Measurements from ENCODE around the gene BLOC1S3.
A peak's percentile ranks its signal among the peaks of the same experiment; 100 is the strongest.

BLOC1S3 gene

DNA sequence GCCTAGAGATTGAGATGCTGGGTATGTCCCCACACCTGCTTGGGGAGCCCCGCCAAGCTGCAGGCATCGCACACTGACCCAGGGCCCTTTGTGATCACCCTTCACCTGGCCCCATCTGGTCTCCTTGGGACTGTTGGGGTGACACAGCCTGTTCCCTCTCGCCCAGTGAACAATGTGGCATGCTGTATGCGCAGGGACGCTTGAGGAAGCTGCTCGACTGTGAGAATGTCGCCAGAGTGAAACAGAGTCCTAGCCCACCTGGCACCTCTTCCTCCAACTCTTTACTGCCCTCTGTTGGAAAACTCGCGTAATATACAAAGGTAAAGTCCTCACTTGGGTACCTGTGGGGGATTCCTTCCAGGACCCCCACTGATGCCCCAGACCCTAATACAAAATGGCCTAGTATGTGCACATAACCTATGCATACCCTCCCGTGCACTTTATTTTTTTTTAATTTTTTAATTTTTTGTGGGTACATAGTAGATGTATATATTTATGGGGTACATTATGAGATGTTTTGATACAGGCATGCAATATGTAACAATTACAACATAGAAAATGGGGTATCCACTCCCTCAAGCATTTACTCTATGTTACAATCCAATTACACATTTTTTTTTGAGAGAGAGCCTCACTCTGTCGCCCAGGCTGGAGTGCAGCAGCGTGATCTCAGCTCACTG is 9.0 kb downstream of the BLOC1S3 start:
- H3K27me3 ChIP-seq (ENCODE audit: insufficient read depth, low read length, poor library complexity) = no peaks in the 10 kb centered on the region
- no peaks in the 10 kb centered on the region for H3K36me3 ChIP-seq (ENCODE audit: control insufficient read depth, insufficient read depth, low read length)
- H3K4me1 ChIP-seq (ENCODE audit: control insufficient read depth, low read depth, low read length) = no peaks in the 10 kb centered on the region
- H2AK5ac ChIP-seq (ENCODE audit: low read length) = no peak overlapping the region
- no peaks in the 10 kb centered on the region for H3K79me2 ChIP-seq (ENCODE audit: control insufficient read depth, insufficient read depth, low read length)
- no CpG with 5 or more reads among the region's 12 CpGs for WGBS (ENCODE audit: extremely low coverage, insufficient coverage, low lambda C conversion rate)
- no peaks in the 10 kb centered on the region for H3K79me1 ChIP-seq (ENCODE audit: low read length)
- H3K4me2 ChIP-seq (ENCODE audit: low read length) = no peak overlapping the region
- no peak overlapping the region for H3K27ac ChIP-seq (ENCODE audit: low read depth, low read length)
- no peak overlapping the region for H3K23ac ChIP-seq (ENCODE audit: low read length)
- no peak overlapping the region for H4K5ac ChIP-seq (ENCODE audit: low read length)
- DNase-seq = peak; percentile 57
- no peak overlapping the region for H3K4me3 ChIP-seq (ENCODE audit: low read length)
- H3K9ac ChIP-seq (ENCODE audit: low read length) = no peak overlapping the region
- no peak overlapping the region for H4K8ac ChIP-seq (ENCODE audit: low read depth, low read length)
- no peak overlapping the region for H3K18ac ChIP-seq (ENCODE audit: low read length)
- H3K56ac ChIP-seq (ENCODE audit: low read length) = no peak overlapping the region
- no peak overlapping the region for H2BK15ac ChIP-seq (replicated peaks; ENCODE audit: low read depth)
- H2BK120ac ChIP-seq (ENCODE audit: low read depth, low read length) = no peak overlapping the region
- no peak overlapping the region for H3K4ac ChIP-seq (ENCODE audit: low read depth, low read length)
- H2BK5ac ChIP-seq (ENCODE audit: low read length) = no peak overlapping the region

DNA sequence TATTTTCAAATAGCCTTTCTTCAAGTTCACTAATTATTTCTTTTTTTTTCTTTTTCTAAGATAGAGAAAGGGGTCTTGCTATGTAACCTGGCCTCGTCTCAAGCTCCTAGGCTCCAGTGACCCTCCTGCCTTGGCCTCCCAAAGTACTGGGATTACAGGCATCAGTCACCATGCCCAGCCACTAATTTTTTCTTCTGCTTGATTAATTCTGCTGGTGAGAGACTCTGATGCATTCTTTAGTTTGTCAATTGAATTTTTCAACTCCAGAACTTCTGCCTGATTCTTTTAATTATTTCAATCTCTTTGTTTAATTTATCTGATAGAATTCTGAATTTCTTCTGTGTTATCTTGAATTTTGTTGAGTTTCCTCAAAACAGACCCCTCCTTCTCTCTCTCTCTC is 11.4 kb downstream of the BLOC1S3 start:
- Histone ChIP-seq H3K27me3 (ENCODE audit: insufficient read depth, low read length, poor library complexity) (no peaks in the 10 kb centered on the region), H2BK5ac (ENCODE audit: low read length) (no peak overlapping the region), H3K36me3 (ENCODE audit: control insufficient read depth, insufficient read depth, low read length) (no peaks in the 10 kb centered on the region), H3K4ac (ENCODE audit: low read depth, low read length) (no peak overlapping the region), H3K4me3 (ENCODE audit: low read length) (no peak overlapping the region), H3K18ac (ENCODE audit: low read length) (no peak overlapping the region), H3K9ac (ENCODE audit: low read length) (no peak overlapping the region), H2BK120ac (ENCODE audit: low read depth, low read length) (no peak overlapping the region), H3K27ac (ENCODE audit: low read depth, low read length) (no peak overlapping the region), H4K8ac (ENCODE audit: low read depth, low read length) (no peak overlapping the region), H3K4me1 (ENCODE audit: control insufficient read depth, low read depth, low read length) (no peaks in the 10 kb centered on the region), H2BK15ac (replicated peaks; ENCODE audit: low read depth) (no peak overlapping the region), H3K56ac (ENCODE audit: low read length) (no peak overlapping the region), H3K79me1 (ENCODE audit: low read length) (no peaks in the 10 kb centered on the region), H3K23ac (ENCODE audit: low read length) (no peak overlapping the region), H3K4me2 (ENCODE audit: low read length) (no peak overlapping the region), H2AK5ac (ENCODE audit: low read length) (no peak overlapping the region), H3K79me2 (ENCODE audit: control insufficient read depth, insufficient read depth, low read length) (no peaks in the 10 kb centered on the region), H4K5ac (ENCODE audit: low read length) (no peak overlapping the region)
- DNase-seq = no peak
- no CpG with 5 or more reads among the region's 1 CpG for WGBS (ENCODE audit: extremely low coverage, insufficient coverage, low lambda C conversion rate)

DNA sequence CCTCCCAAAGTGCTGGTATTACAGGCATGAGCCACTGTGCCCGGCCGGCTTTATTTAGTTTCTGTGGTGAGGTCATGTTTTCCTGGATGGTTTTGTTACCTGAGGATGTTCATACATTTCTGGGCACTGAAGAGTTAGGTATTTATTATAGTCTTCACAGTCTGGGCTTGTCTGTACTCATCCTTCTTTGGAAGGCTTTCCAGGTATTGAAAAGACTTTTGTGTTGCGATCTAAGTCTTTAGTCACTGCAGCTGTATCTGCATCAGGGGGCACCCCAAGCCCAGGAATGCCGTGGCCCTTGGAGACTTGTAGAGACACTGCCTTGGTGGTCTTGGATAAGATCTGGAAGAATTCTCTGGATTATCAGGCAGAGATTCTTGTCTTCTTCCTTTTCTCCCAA is 12.8 kb downstream of the BLOC1S3 start:
- WGBS (ENCODE audit: extremely low coverage, insufficient coverage, low lambda C conversion rate) = no CpG with 5 or more reads among the region's 4 CpGs
- Histone ChIP-seq H3K4me2 (ENCODE audit: low read length) (no peak overlapping the region), H3K23ac (ENCODE audit: low read length) (no peak overlapping the region)

DNA sequence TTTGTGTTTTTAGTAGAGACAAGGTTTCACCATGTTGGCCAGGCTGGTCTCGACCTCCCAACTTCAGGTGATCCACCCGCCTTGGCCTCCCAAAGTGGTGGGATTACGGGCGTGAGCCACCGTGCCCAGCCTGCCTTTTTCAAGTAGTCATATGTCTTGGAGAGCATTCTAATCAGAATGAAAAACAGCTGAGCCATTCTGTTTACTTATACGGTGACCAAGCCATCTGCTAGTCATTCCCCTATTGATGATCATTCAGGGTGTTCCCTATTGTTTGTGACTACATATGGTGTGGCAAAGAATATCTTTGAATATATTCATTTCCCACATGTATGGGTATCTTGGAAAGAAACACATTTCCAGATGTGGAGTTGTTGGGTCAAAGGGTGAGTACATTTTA is 17.2 kb downstream of the BLOC1S3 start:
- H3K36me3 ChIP-seq (ENCODE audit: control insufficient read depth, insufficient read depth, low read length) = no peaks in the 10 kb centered on the region
- H3K79me2 ChIP-seq (ENCODE audit: control insufficient read depth, insufficient read depth, low read length) = no peaks in the 10 kb centered on the region
- H3K79me1 ChIP-seq (ENCODE audit: low read length) = no peaks in the 10 kb centered on the region
- no peak overlapping the region for H2BK120ac ChIP-seq (ENCODE audit: low read depth, low read length)
- no peak overlapping the region for H3K23ac ChIP-seq (ENCODE audit: low read length)
- H4K5ac ChIP-seq (ENCODE audit: low read length) = no peak overlapping the region
- no peak overlapping the region for H3K27ac ChIP-seq (ENCODE audit: low read depth, low read length)
- no CpG with 5 or more reads among the region's 6 CpGs for WGBS (ENCODE audit: extremely low coverage, insufficient coverage, low lambda C conversion rate)
- H3K4ac ChIP-seq (ENCODE audit: low read depth, low read length) = no peak overlapping the region
- no peak overlapping the region for H2AK5ac ChIP-seq (ENCODE audit: low read length)
- no peak overlapping the region for H3K4me2 ChIP-seq (ENCODE audit: low read length)
- no peak overlapping the region for H3K56ac ChIP-seq (ENCODE audit: low read length)
- no peak overlapping the region for H3K9ac ChIP-seq (ENCODE audit: low read length)
- no peak overlapping the region for H2BK5ac ChIP-seq (ENCODE audit: low read length)
- no peak overlapping the region for H2BK15ac ChIP-seq (replicated peaks; ENCODE audit: low read depth)
- no peak overlapping the region for H3K4me3 ChIP-seq (ENCODE audit: low read length)
- no peak for DNase-seq
- H3K4me1 ChIP-seq (ENCODE audit: control insufficient read depth, low read depth, low read length) = no peaks in the 10 kb centered on the region
- H3K18ac ChIP-seq (ENCODE audit: low read length) = no peak overlapping the region
- no peak overlapping the region for H4K8ac ChIP-seq (ENCODE audit: low read depth, low read length)
- H3K27me3 ChIP-seq (ENCODE audit: insufficient read depth, low read length, poor library complexity) = no peaks in the 10 kb centered on the region

More for the DNA sequence above, 12.8 kb downstream of the BLOC1S3 start:
- H4K5ac ChIP-seq (ENCODE audit: low read length) = no peak overlapping the region
- no peaks in the 10 kb centered on the region for H3K27me3 ChIP-seq (ENCODE audit: insufficient read depth, low read length, poor library complexity)
- H3K9ac ChIP-seq (ENCODE audit: low read length) = no peak overlapping the region
- no peak overlapping the region for H4K8ac ChIP-seq (ENCODE audit: low read depth, low read length)
- DNase-seq = no peak
- H3K4me1 ChIP-seq (ENCODE audit: control insufficient read depth, low read depth, low read length) = no peaks in the 10 kb centered on the region
- no peak overlapping the region for H3K4ac ChIP-seq (ENCODE audit: low read depth, low read length)
- no peak overlapping the region for H3K56ac ChIP-seq (ENCODE audit: low read length)
- H3K36me3 ChIP-seq (ENCODE audit: control insufficient read depth, insufficient read depth, low read length) = no peaks in the 10 kb centered on the region
- H2BK5ac ChIP-seq (ENCODE audit: low read length) = no peak overlapping the region
- no peak overlapping the region for H3K27ac ChIP-seq (ENCODE audit: low read depth, low read length)
- no peak overlapping the region for H2BK15ac ChIP-seq (replicated peaks; ENCODE audit: low read depth)
- H3K79me1 ChIP-seq (ENCODE audit: low read length) = no peaks in the 10 kb centered on the region
- H3K4me3 ChIP-seq (ENCODE audit: low read length) = no peak overlapping the region
- H3K18ac ChIP-seq (ENCODE audit: low read length) = no peak overlapping the region
- no peak overlapping the region for H2BK120ac ChIP-seq (ENCODE audit: low read depth, low read length)
- H3K79me2 ChIP-seq (ENCODE audit: control insufficient read depth, insufficient read depth, low read length) = no peaks in the 10 kb centered on the region
- no peak overlapping the region for H2AK5ac ChIP-seq (ENCODE audit: low read length)

DNA sequence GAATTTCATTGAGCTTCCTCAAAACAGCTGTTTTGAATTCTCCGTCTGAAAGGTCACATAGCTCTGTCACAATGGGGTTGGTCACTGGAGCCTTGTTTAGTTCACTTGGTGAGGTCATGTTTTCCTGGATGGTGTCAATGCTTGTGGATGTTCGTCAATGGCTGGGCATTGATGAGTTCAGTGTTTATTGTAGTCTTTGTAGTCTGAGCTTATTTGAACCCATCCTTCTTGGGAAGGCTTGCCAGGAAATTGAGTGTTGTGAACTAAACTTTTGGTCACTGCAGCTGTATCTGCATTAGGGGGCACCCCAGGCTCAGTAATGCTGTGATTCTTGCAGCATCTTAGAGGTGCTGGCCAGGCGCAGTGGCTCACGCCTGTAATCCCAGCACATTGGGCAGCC is 22.0 kb downstream of the BLOC1S3 start:
- H2BK15ac ChIP-seq (replicated peaks; ENCODE audit: low read depth) = no peak overlapping the region
- no peak overlapping the region for H3K56ac ChIP-seq (ENCODE audit: low read length)
- no peak overlapping the region for H4K8ac ChIP-seq (ENCODE audit: low read depth, low read length)
- no peaks in the 10 kb centered on the region for H3K4me1 ChIP-seq (ENCODE audit: control insufficient read depth, low read depth, low read length)
- H3K4ac ChIP-seq (ENCODE audit: low read depth, low read length) = no peak overlapping the region
- no peaks in the 10 kb centered on the region for H3K27me3 ChIP-seq (ENCODE audit: insufficient read depth, low read length, poor library complexity)
- H3K18ac ChIP-seq (ENCODE audit: low read length) = no peak overlapping the region
- no peak overlapping the region for H3K23ac ChIP-seq (ENCODE audit: low read length)
- H3K27ac ChIP-seq (ENCODE audit: low read depth, low read length) = no peak overlapping the region
- H4K5ac ChIP-seq (ENCODE audit: low read length) = no peak overlapping the region
- DNase-seq = peak; percentile 75
- H3K79me1 ChIP-seq (ENCODE audit: low read length) = no peaks in the 10 kb centered on the region
- H3K36me3 ChIP-seq (ENCODE audit: control insufficient read depth, insufficient read depth, low read length) = no peaks in the 10 kb centered on the region
- H2BK5ac ChIP-seq (ENCODE audit: low read length) = no peak overlapping the region
- no CpG with 5 or more reads among the region's 4 CpGs for WGBS (ENCODE audit: extremely low coverage, insufficient coverage, low lambda C conversion rate)
- no peak overlapping the region for H3K4me3 ChIP-seq (ENCODE audit: low read length)
- H3K79me2 ChIP-seq (ENCODE audit: control insufficient read depth, insufficient read depth, low read length) = no peaks in the 10 kb centered on the region
- H2AK5ac ChIP-seq (ENCODE audit: low read length) = no peak overlapping the region
- H3K9ac ChIP-seq (ENCODE audit: low read length) = no peak overlapping the region
- no peak overlapping the region for H2BK120ac ChIP-seq (ENCODE audit: low read depth, low read length)
- H3K4me2 ChIP-seq (ENCODE audit: low read length) = no peak overlapping the region

DNA sequence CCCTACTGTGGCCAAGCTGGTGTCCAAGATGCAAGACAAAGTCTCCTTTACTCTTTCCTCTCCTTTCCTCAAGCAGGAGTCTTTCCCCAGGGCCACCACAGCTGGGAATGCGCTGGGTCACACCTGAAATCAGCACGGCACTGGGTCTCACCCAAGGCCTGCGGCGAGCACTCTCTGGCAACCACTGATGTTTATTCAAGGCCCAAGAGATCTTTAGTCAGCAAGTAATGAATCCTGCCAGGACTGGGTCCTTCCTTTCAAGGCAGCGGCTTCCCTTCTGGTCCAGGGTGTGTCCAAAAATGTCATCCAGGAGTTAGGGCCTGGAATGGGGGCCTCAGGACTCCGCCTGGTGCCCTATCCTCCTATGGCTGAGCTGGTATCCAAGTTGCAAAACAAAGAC is 24.1 kb downstream of the BLOC1S3 start:
- no peak overlapping the region for H2BK120ac ChIP-seq (ENCODE audit: low read depth, low read length)
- no peak overlapping the region for H3K23ac ChIP-seq (ENCODE audit: low read length)
- H3K4me1 ChIP-seq (ENCODE audit: control insufficient read depth, low read depth, low read length) = no peaks in the 10 kb centered on the region
- no peaks in the 10 kb centered on the region for H3K36me3 ChIP-seq (ENCODE audit: control insufficient read depth, insufficient read depth, low read length)
- H3K79me1 ChIP-seq (ENCODE audit: low read length) = no peaks in the 10 kb centered on the region
- H3K79me2 ChIP-seq (ENCODE audit: control insufficient read depth, insufficient read depth, low read length) = no peaks in the 10 kb centered on the region
- H3K4me2 ChIP-seq (ENCODE audit: low read length) = no peak overlapping the region
- H3K4ac ChIP-seq (ENCODE audit: low read depth, low read length) = no peak overlapping the region
- DNase-seq = no peak
- H2AK5ac ChIP-seq (ENCODE audit: low read length) = no peak overlapping the region
- WGBS (ENCODE audit: extremely low coverage, insufficient coverage, low lambda C conversion rate) = no CpG with 5 or more reads among the region's 6 CpGs
- H2BK5ac ChIP-seq (ENCODE audit: low read length) = no peak overlapping the region
- no peak overlapping the region for H3K9ac ChIP-seq (ENCODE audit: low read length)
- no peak overlapping the region for H4K5ac ChIP-seq (ENCODE audit: low read length)
- no peak overlapping the region for H3K4me3 ChIP-seq (ENCODE audit: low read length)
- H2BK15ac ChIP-seq (replicated peaks; ENCODE audit: low read depth) = no peak overlapping the region
- H3K27me3 ChIP-seq (ENCODE audit: insufficient read depth, low read length, poor library complexity) = no peaks in the 10 kb centered on the region
- no peak overlapping the region for H3K56ac ChIP-seq (ENCODE audit: low read length)
- H4K8ac ChIP-seq (ENCODE audit: low read depth, low read length) = no peak overlapping the region
- no peak overlapping the region for H3K18ac ChIP-seq (ENCODE audit: low read length)
- no peak overlapping the region for H3K27ac ChIP-seq (ENCODE audit: low read depth, low read length)

Data from mesendoderm (in vitro differentiated cells).